ENCODE results near the gene PARVA.

GRCh38 chr11:12375720-12376119 lies 1.7 kb upstream of the PARVA start:
- no peak for TF ChIP-seq CTCF (IDR thresholded peaks at IDR 0.05)
- no peak for TF ChIP-seq ZFX (IDR thresholded peaks at IDR 0.05; ENCODE audit: borderline replicate concordance)
